ENCODE data around the gene USP47. TPM values are rescaled to one million over a fixed set of nuclear protein-coding genes. Genes with fewer than 3 reads are reported as not detected.

The USP47 gene
- total RNA-seq, 2 experiments from 2014 or later = 42.2 to 44.1 TPM

DNA sequence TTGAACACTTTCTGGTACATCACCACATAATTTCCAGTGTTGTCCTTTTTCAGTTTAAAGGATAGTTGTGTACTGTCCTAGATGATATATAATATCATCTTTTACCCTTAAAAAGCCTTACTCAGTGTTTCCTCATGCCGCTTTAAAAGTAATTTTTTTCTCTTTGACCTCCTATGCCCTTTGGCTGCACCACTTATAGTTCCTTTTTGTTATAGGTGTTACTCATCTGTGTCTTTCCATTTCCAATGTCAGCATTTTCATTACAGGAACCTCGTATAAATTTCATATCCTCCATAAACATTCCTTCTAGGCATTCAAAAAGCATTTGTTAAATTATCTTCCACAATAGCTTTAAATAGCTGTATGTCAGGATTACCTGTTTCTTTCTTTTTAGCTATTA lies 40.8 kb downstream of the USP47 start:
- no peak for DNase-seq (ENCODE audit: low spot score)
- TF ChIP-seq EZH2phosphoT487 (IDR thresholded peaks at IDR 0.05; ENCODE audit: borderline replicate concordance, low read depth, low read length) = no peak
- TF ChIP-seq, protein P1, sequence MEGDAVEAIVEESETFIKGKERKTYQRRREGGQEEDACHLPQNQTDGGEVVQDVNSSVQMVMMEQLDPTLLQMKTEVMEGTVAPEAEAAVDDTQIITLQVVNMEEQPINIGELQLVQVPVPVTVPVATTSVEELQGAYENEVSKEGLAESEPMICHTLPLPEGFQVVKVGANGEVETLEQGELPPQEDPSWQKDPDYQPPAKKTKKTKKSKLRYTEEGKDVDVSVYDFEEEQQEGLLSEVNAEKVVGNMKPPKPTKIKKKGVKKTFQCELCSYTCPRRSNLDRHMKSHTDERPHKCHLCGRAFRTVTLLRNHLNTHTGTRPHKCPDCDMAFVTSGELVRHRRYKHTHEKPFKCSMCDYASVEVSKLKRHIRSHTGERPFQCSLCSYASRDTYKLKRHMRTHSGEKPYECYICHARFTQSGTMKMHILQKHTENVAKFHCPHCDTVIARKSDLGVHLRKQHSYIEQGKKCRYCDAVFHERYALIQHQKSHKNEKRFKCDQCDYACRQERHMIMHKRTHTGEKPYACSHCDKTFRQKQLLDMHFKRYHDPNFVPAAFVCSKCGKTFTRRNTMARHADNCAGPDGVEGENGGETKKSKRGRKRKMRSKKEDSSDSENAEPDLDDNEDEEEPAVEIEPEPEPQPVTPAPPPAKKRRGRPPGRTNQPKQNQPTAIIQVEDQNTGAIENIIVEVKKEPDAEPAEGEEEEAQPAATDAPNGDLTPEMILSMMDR (conservative IDR thresholded peaks at IDR 0.05; ENCODE audit: low read length) = no peak
- Histone ChIP-seq H3K9me3 (ENCODE audit: low read length) (no peaks in the 10 kb centered on the region), H3K79me2 (ENCODE audit: insufficient read depth, low read depth, low read length) (peaks cover 35% of the 10 kb centered on the region; the same call in 1 of the 2 replicates), H3K4me1 (ENCODE audit: insufficient read depth, low read length, poor library complexity, severe bottlenecking) (peaks cover 8% of the 10 kb centered on the region), H3K4me3 (ENCODE audit: low read depth, low read length, poor library complexity, severe bottlenecking) (no peak overlapping the region), H3K4me2 (ENCODE audit: low read length) (no peak overlapping the region), H3K27ac (ENCODE audit: low read depth, low read length, poor library complexity, severe bottlenecking) (no peak overlapping the region), H3K36me3 (ENCODE audit: insufficient read depth, low read length) (peaks cover 50% of the 10 kb centered on the region), H2AFZ (ENCODE audit: low read length) (no peak overlapping the region), H3K9me2 (ENCODE audit: insufficient read depth, low read length) (no peaks in the 10 kb centered on the region), H4K20me1 (ENCODE audit: insufficient read depth, low read length) (no peaks in the 10 kb centered on the region)
- CTCF ChIA-PET (ENCODE audit: unreplicated experiment) = no interaction called here
- BruUV-seq (replicated peaks) = no TSS peak
- intact Hi-C loops (cut with micrococcal nuclease; ENCODE audit: unreplicated experiment) = no loop called here
- POLR2A ChIA-PET = interaction anchor here (1.1 to 1.8 kb wide), 3 partner anchors 11 to 40 kb away, joined by 4 to 6 read pairs (median 4); no protein-coding TSS in a partner anchor

DNA sequence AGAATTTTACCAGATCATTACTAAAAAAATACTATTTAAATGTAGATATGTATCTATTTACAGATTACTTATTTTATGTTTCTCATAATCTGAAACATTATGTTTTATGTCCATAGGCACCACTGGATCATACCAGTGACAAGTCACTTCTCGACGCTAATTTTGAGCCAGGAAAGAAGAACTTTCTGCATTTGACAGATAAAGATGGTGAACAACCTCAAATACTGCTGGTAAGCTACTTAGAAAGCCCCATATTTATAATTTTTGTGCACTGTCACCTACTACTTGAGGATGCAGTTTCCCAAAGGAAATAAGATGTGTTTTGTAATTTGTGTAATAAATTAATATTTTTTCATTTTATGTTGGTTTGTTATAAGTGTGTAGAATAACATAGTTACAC lies 42.6 kb downstream of the USP47 start:
- peaks cover 60% of the 10 kb centered on the region for H3K36me3 ChIP-seq (ENCODE audit: insufficient read depth, low read length)
- H3K4me3 ChIP-seq (ENCODE audit: low read depth, low read length, poor library complexity, severe bottlenecking) = no peak overlapping the region
- no peaks in the 10 kb centered on the region for H3K9me3 ChIP-seq (ENCODE audit: low read length)
- TF ChIP-seq, protein P1 (conservative IDR thresholded peaks at IDR 0.05; ENCODE audit: low read length) = no peak
- no peak for TF ChIP-seq EZH2phosphoT487 (IDR thresholded peaks at IDR 0.05; ENCODE audit: borderline replicate concordance, low read depth, low read length)
- POLR2A ChIA-PET = no interaction called here
- intact Hi-C loops (cut with micrococcal nuclease; ENCODE audit: unreplicated experiment) = no loop called here
- H3K4me1 ChIP-seq (ENCODE audit: insufficient read depth, low read length, poor library complexity, severe bottlenecking) = peaks cover 8% of the 10 kb centered on the region
- BruUV-seq (replicated peaks) = no TSS peak
- peak overlapping the region; percentile 37 for H3K4me2 ChIP-seq (ENCODE audit: low read length)
- no peaks in the 10 kb centered on the region for H3K9me2 ChIP-seq (ENCODE audit: insufficient read depth, low read length)
- H2AFZ ChIP-seq (ENCODE audit: low read length) = no peak overlapping the region
- CTCF ChIA-PET (ENCODE audit: unreplicated experiment) = no interaction called here
- peaks cover 21% of the 10 kb centered on the region; the same call in 1 of the 2 replicates for H3K79me2 ChIP-seq (ENCODE audit: insufficient read depth, low read depth, low read length)
- DNase-seq (ENCODE audit: low spot score) = no peak
- H3K27ac ChIP-seq (ENCODE audit: low read depth, low read length, poor library complexity, severe bottlenecking) = no peak overlapping the region
- no peaks in the 10 kb centered on the region for H4K20me1 ChIP-seq (ENCODE audit: insufficient read depth, low read length)

DNA sequence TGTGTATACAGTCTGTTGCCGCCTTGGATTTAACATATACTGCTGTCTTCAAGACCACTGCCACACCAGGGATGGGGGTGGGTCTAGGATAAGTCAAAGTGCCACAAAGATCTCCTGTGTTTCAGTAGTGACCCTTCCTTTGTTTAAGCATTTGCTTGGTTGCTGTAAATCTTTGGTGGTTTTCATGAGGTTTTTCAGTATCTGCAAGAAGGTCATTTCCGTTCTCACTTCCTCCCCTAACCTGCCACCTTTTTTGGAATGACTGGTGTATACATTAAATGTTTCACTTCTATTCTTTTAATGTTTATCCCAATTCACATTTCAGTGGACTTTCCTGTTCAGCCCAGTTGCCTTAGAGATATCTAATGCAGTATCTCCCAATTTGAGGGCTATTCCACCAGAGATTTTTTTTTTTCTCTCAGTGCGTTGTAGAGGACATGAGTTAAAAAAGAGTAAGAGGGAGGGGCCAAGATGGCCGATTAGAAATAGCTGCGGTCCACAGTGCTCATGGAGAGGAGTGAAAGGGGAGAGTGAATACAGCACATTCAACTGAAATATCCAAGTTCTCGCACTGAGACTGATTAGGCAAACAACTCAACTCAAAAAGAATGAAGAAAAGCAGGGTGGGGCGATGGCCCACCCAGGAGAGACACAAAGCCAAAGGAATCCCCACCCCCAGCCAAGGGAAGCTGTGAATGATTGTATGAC lies 43.2 kb downstream of the USP47 start:
- no peaks in the 10 kb centered on the region for H4K20me1 ChIP-seq (ENCODE audit: insufficient read depth, low read length)
- peaks cover 12% of the 10 kb centered on the region for H3K4me1 ChIP-seq (ENCODE audit: insufficient read depth, low read length, poor library complexity, severe bottlenecking)
- DNase-seq (ENCODE audit: low spot score) = peak; percentile 23
- H3K36me3 ChIP-seq (ENCODE audit: insufficient read depth, low read length) = peaks cover 61% of the 10 kb centered on the region
- H3K9me3 ChIP-seq (ENCODE audit: low read length) = no peaks in the 10 kb centered on the region
- intact Hi-C loops (cut with micrococcal nuclease; ENCODE audit: unreplicated experiment) = no loop called here
- BruUV-seq (replicated peaks) = no TSS peak
- no peak overlapping the region for H3K27ac ChIP-seq (ENCODE audit: low read depth, low read length, poor library complexity, severe bottlenecking)
- POLR2A ChIA-PET = no interaction called here
- no peak overlapping the region for H3K4me3 ChIP-seq (ENCODE audit: low read depth, low read length, poor library complexity, severe bottlenecking)
- TF ChIP-seq, protein P1 (conservative IDR thresholded peaks at IDR 0.05; ENCODE audit: low read length) = no peak
- no peak for TF ChIP-seq EZH2phosphoT487 (IDR thresholded peaks at IDR 0.05; ENCODE audit: borderline replicate concordance, low read depth, low read length)
- H3K9me2 ChIP-seq (ENCODE audit: insufficient read depth, low read length) = no peaks in the 10 kb centered on the region
- H3K79me2 ChIP-seq (ENCODE audit: insufficient read depth, low read depth, low read length) = peaks cover 16% of the 10 kb centered on the region; the same call in 1 of the 2 replicates
- CTCF ChIA-PET (ENCODE audit: unreplicated experiment) = no interaction called here
- H2AFZ ChIP-seq (ENCODE audit: low read length) = no peak overlapping the region
- peak overlapping the region; percentile 37 for H3K4me2 ChIP-seq (ENCODE audit: low read length)
